HPDE6-E6E7 (cell line): ENCODE measurements around the gene MYOCD.
"Not testable (repeated sequence)": the region's sequence is repeated elsewhere in the genome, so short reads cannot be mapped to it uniquely, and the experiment has no call there.

Experiments used
- DNase-seq: peaks from one replicate; pipeline ENCODE4 v3.0.0; 2011; ENCODE audit warnings: missing footprints; ENCODE audit errors: extremely low spot score

MYOCD gene

GRCh38 chr17:12665263-12666210 is at the start of gene MYOCD:
MYOCD (plus strand) TSS chr17:12665890; CDS start chr17:12666189, 299 bp downstream.
- DNase-seq: no peak

GRCh38 chr17:12616161-12616560 is 49.5 kb upstream of the MYOCD start:
- no peak for DNase-seq

GRCh38 chr17:12618557-12618956 is 47.1 kb upstream of the MYOCD start:
- no peak for DNase-seq

GRCh38 chr17:12619459-12620199 is 46.1 kb upstream of the MYOCD start:
- no peak for DNase-seq

GRCh38 chr17:12620200-12620720 is 45.4 kb upstream of the MYOCD start:
- DNase-seq: no peak

GRCh38 chr17:12622726-12623125 is 43.0 kb upstream of the MYOCD start:
- DNase-seq: no peak

- DNase-seq: no peak
Observed at GRCh38 chr17:12623220-12623848, 42.4 kb upstream of the MYOCD start.

GRCh38 chr17:12624211-12624610 is 41.5 kb upstream of the MYOCD start:
- no peak for DNase-seq

- no peak for DNase-seq
Observed at GRCh38 chr17:12625092-12625491, 40.6 kb upstream of the MYOCD start.

GRCh38 chr17:12627177-12627629 is 38.5 kb upstream of the MYOCD start:
- no peak for DNase-seq

- DNase-seq: no peak
Observed at GRCh38 chr17:12627781-12628451, 37.8 kb upstream of the MYOCD start.

- DNase-seq: no peak
Observed at GRCh38 chr17:12631076-12631475, 34.6 kb upstream of the MYOCD start.

- DNase-seq: no peak
Observed at GRCh38 chr17:12632785-12633184, 32.9 kb upstream of the MYOCD start.

- no peak for DNase-seq
Observed at GRCh38 chr17:12634789-12635414, 30.8 kb upstream of the MYOCD start.

- not testable (repeated sequence) for DNase-seq
Observed at GRCh38 chr17:12635996-12636395, 29.7 kb upstream of the MYOCD start.

- peak; percentile 3 for DNase-seq
Observed at GRCh38 chr17:12637015-12637414, 28.7 kb upstream of the MYOCD start.

GRCh38 chr17:12637745-12638651 is 27.7 kb upstream of the MYOCD start:
- DNase-seq: no peak

GRCh38 chr17:12640364-12640763 is 25.3 kb upstream of the MYOCD start:
- DNase-seq: no peak

- DNase-seq: no peak
Observed at GRCh38 chr17:12641084-12641483, 24.6 kb upstream of the MYOCD start.

GRCh38 chr17:12642034-12642433 is 23.7 kb upstream of the MYOCD start:
- no peak for DNase-seq
